Measurements from ENCODE around the gene DCTPP1. TPM values are rescaled to one million over a fixed set of nuclear protein-coding genes. Genes with fewer than 3 reads are reported as not detected.

DCTPP1 gene
- total and polyA plus RNA-seq, 2 of the 13 experiments (the other 11 are each of a cell fraction or from before 2014, with no cell fraction given), result 54.8 to 74.4 TPM

DNA sequence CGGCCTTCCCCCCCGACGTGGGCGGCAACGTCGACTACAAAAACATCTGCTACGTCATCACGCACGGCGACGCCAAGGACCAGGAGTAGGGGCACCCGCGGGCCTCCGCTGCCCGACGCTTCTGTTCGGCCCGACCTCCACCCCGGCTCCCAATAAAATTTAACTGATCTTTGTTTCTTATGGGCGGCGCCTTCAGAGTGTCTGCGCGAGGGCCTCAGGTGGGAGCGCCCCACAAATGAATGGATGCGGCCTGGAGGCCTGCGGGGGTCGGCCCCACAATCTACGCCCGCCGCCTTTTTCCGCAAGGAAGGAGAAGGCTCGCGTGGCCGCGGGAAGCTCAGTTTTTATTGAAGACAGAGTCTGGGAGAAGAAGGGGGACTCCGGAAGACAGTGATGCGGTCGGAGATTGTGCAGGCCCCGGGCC lies 52.0 kb downstream of the DCTPP1 start (continued):
- TF ChIP-seq, protein P1, sequence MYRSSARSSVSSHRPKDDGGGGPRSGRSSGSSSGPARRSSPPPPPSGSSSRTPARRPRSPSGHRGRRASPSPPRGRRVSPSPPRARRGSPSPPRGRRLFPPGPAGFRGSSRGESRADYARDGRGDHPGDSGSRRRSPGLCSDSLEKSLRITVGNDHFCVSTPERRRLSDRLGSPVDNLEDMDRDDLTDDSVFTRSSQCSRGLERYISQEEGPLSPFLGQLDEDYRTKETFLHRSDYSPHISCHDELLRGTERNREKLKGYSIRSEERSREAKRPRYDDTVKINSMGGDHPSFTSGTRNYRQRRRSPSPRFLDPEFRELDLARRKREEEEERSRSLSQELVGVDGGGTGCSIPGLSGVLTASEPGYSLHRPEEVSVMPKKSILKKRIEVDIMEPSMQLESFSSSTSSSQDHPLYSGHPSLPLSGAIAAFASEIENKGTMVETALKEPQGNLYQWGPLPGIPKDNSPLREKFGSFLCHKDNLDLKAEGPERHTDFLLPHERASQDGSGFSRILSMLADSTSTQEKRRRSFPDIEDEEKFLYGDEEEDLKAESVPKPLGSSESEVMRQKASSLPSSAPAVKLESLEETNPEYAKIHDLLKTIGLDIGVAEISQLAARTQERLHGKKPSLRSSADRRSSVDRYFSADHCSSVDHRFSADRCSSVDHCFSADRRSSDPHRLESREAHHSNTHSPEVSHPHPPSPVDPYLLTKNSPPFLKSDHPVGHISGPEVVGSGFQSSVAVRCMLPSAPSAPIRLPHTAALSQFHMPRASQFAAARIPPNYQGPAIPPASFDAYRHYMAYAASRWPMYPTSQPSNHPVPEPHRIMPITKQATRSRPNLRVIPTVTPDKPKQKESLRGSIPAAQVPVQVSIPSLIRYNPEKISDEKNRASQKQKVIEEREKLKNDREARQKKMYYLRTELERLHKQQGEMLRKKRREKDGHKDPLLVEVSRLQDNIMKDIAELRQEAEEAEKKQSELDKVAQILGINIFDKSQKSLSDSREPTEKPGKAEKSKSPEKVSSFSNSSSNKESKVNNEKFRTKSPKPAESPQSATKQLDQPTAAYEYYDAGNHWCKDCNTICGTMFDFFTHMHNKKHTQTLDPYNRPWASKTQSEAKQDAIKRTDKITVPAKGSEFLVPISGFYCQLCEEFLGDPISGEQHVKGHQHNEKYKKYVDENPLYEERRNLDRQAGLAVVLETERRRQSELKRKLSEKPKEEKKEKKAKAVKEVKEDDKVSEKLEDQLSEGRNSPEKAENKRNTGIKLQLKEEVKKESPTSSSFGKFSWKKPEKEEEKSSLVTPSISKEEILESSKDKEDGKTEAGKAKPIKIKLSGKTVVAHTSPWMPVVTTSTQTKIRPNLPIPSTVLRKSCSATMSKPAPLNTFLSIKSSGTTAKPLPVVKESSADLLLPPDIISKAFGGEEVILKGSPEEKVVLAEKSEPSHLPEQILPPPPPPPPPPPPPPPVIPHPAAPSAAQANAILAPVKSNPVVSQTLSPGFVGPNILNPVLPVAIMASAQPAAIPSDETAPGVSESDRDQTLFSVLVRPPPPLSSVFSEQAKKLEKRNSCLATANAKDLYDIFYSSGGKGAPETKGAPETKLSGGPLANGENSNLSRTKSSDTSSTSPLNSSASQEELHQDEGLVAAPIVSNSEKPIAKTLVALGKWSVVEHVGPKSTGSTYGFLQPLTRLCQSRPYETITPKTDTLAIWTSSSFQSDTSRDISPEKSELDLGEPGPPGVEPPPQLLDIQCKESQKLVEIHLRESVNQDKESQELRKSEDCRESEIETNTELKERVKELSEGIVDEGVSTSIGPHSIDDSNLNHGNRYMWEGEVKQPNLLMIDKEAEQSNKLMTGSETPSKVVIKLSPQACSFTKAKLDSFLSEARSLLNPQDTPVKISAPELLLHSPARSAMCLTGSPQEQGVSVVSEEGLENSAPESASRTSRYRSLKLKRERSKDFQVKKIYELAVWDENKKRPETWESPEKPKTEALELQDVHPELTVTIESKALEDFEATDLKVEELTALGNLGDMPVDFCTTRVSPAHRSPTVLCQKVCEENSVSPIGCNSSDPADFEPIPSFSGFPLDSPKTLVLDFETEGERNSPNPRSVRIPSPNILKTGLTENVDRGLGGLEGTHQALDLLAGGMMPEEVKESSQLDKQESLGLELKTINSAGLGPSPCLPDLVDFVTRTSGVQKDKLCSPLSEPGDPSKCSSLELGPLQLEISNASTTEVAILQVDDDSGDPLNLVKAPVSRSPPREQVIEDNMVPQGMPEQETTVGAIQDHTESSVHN (CRISPR knock-in tag; IDR thresholded peaks at IDR 0.05), result no peak
- TF ChIP-seq, protein P2, sequence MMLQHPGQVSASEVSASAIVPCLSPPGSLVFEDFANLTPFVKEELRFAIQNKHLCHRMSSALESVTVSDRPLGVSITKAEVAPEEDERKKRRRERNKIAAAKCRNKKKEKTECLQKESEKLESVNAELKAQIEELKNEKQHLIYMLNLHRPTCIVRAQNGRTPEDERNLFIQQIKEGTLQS (CRISPR knock-in tag; IDR thresholded peaks at IDR 0.05), result no peak
- TF ChIP-seq ETV6 (CRISPR knock-in tag; conservative IDR thresholded peaks at IDR 0.05) (no peak), ARNT (IDR thresholded peaks at IDR 0.05) (no peak), ZKSCAN5 (CRISPR knock-in tag; IDR thresholded peaks at IDR 0.05) (0 out of 2 replicates have a peak, but pooled peaks have one; percentile 10), NFATC3 (CRISPR knock-in tag; IDR thresholded peaks at IDR 0.05) (0 out of 2 replicates have a peak, but pooled peaks have one; percentile 26), ZNF737 (CRISPR knock-in tag; IDR thresholded peaks at IDR 0.05; ENCODE audit: borderline replicate concordance) (no peak), DNMT3B (CRISPR knock-in tag; conservative IDR thresholded peaks at IDR 0.05) (no peak), POLR2AphosphoS5 (IDR thresholded peaks at IDR 0.05; ENCODE audit: low read depth, low read length) (peak; percentile 64; the same call in 1 of the 2 replicates)
- TF ChIP-seq, protein P3, sequence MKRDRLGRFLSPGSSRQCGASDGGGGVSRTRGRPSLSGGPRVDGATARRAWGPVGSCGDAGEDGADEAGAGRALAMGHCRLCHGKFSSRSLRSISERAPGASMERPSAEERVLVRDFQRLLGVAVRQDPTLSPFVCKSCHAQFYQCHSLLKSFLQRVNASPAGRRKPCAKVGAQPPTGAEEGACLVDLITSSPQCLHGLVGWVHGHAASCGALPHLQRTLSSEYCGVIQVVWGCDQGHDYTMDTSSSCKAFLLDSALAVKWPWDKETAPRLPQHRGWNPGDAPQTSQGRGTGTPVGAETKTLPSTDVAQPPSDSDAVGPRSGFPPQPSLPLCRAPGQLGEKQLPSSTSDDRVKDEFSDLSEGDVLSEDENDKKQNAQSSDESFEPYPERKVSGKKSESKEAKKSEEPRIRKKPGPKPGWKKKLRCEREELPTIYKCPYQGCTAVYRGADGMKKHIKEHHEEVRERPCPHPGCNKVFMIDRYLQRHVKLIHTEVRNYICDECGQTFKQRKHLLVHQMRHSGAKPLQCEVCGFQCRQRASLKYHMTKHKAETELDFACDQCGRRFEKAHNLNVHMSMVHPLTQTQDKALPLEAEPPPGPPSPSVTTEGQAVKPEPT (CRISPR knock-in tag; IDR thresholded peaks at IDR 0.05; ENCODE audit: low read depth), result no peak
- TF ChIP-seq, protein P4, sequence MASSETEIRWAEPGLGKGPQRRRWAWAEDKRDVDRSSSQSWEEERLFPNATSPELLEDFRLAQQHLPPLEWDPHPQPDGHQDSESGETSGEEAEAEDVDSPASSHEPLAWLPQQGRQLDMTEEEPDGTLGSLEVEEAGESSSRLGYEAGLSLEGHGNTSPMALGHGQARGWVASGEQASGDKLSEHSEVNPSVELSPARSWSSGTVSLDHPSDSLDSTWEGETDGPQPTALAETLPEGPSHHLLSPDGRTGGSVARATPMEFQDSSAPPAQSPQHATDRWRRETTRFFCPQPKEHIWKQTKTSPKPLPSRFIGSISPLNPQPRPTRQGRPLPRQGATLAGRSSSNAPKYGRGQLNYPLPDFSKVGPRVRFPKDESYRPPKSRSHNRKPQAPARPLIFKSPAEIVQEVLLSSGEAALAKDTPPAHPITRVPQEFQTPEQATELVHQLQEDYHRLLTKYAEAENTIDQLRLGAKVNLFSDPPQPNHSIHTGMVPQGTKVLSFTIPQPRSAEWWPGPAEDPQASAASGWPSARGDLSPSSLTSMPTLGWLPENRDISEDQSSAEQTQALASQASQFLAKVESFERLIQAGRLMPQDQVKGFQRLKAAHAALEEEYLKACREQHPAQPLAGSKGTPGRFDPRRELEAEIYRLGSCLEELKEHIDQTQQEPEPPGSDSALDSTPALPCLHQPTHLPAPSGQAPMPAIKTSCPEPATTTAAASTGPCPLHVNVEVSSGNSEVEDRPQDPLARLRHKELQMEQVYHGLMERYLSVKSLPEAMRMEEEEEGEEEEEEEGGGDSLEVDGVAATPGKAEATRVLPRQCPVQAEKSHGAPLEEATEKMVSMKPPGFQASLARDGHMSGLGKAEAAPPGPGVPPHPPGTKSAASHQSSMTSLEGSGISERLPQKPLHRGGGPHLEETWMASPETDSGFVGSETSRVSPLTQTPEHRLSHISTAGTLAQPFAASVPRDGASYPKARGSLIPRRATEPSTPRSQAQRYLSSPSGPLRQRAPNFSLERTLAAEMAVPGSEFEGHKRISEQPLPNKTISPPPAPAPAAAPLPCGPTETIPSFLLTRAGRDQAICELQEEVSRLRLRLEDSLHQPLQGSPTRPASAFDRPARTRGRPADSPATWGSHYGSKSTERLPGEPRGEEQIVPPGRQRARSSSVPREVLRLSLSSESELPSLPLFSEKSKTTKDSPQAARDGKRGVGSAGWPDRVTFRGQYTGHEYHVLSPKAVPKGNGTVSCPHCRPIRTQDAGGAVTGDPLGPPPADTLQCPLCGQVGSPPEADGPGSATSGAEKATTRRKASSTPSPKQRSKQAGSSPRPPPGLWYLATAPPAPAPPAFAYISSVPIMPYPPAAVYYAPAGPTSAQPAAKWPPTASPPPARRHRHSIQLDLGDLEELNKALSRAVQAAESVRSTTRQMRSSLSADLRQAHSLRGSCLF (CRISPR knock-in tag; IDR thresholded peaks at IDR 0.05; ENCODE audit: borderline replicate concordance), result no peak

Data from HepG2 (cell line).